ENCODE data around the gene SCAP.

DNA sequence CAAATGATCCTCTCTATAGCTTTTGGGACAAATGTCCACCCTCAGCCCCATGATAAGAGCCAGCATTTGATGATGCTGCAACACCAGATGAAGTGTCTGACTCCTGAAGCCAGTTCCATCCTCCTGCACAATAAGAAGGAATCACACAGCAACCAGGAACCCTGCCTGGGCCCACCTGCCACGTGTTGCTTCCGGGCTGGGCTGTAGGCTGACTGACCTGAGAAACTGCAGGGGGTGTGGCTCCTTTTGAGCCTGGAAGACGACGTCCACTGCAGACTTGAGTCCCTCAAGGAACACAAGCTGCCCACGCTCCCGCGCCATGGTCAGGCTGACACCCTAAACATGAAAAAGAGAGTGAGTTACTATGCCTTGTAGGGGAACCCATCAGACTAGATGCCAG, 28.4 kb upstream of the SCAP start:
- no peak for TF ChIP-seq CTCF (IDR thresholded peaks at IDR 0.05; ENCODE audit: poor library complexity)
- no peak for TF ChIP-seq EZH2 (IDR thresholded peaks at IDR 0.05; ENCODE audit: borderline replicate concordance)
- TF ChIP-seq EZH2phosphoT487 (IDR thresholded peaks at IDR 0.05; ENCODE audit: low read depth, severe bottlenecking, unreplicated experiment) = no peak

All from hepatocyte (in vitro differentiated cells).